ENCODE data around the gene ACVR2B.

The ACVR2B gene

GRCh38 chr3:38511546-38511945, 57.9 kb downstream of the ACVR2B start:
- H3K27me3 ChIP-seq (replicated peaks in 2 of 5; ENCODE audit: control insufficient read depth in 4 of 5, insufficient read depth in 5 of 5, low read length in 4 of 5) = no peaks in the 10 kb centered on the region
- no peak for DNase-seq
- POLR2A ChIA-PET = no interaction called here
- no peak overlapping the region for H3K4me3 ChIP-seq (ENCODE audit: control insufficient read depth in 1 of 7, extremely low read depth in 1 of 7, insufficient read depth in 4 of 7, low read depth in 2 of 7, low read length in 6 of 7)
- no peaks in the 10 kb centered on the region for H3K9me3 ChIP-seq (ENCODE audit: control extremely low read depth in 1 of 5, control insufficient read depth in 4 of 5, insufficient read depth in 2 of 5, low read depth in 1 of 5, low read length in 4 of 5)
- WGBS (ENCODE audit: insufficient coverage) = 20% methylated on average over 1 of the region's 3 CpGs
- H3K4me1 ChIP-seq (ENCODE audit: control extremely low read depth in 1 of 4, control insufficient read depth in 4 of 4, insufficient read depth in 4 of 4, low read length in 3 of 4) = no peaks in the 10 kb centered on the region
- CTCF ChIA-PET = interaction anchor here (1.2 to 2.7 kb wide), 3 partner anchors 9 to 142 kb away, joined by 3 to 6 read pairs (median 6); partner anchors contain the start of gene EXOG
- H3K36me3 ChIP-seq (ENCODE audit: control insufficient read depth in 4 of 4, insufficient read depth in 4 of 4, low read length in 3 of 4) = peaks cover 9 to 39% (median 21%) of the 10 kb centered on the region in 4 experiments
- no peak overlapping the region for H3K27ac ChIP-seq (ENCODE audit: insufficient read depth in 1 of 2, low read depth in 1 of 2, low read length in 2 of 2, poor library complexity in 1 of 2, severe bottlenecking in 2 of 2)

- ChIA-PET CTCF (interaction anchor here (0.9 to 1.4 kb wide), 3 partner anchors 9 to 139 kb away, joined by 3 to 4 read pairs (median 3); no protein-coding TSS in a partner anchor), POLR2A (no interaction called here)
- Histone ChIP-seq H3K9me3 (ENCODE audit: control extremely low read depth in 1 of 5, control insufficient read depth in 4 of 5, insufficient read depth in 2 of 5, low read depth in 1 of 5, low read length in 4 of 5) (no peaks in the 10 kb centered on the region), H3K27ac (ENCODE audit: insufficient read depth in 1 of 2, low read depth in 1 of 2, low read length in 2 of 2, poor library complexity in 1 of 2, severe bottlenecking in 2 of 2) (no peak overlapping the region), H3K27me3 (replicated peaks in 2 of 5; ENCODE audit: control insufficient read depth in 4 of 5, insufficient read depth in 5 of 5, low read length in 4 of 5) (no peaks in the 10 kb centered on the region), H3K4me1 (ENCODE audit: control extremely low read depth in 1 of 4, control insufficient read depth in 4 of 4, insufficient read depth in 4 of 4, low read length in 3 of 4) (peaks cover 0 to 15% (median 1%) of the 10 kb centered on the region in 4 experiments), H3K36me3 (ENCODE audit: control insufficient read depth in 4 of 4, insufficient read depth in 4 of 4, low read length in 3 of 4) (peaks cover 6 to 26% (median 12%) of the 10 kb centered on the region in 4 experiments), H3K4me3 (ENCODE audit: control insufficient read depth in 1 of 7, extremely low read depth in 1 of 7, insufficient read depth in 4 of 7, low read depth in 2 of 7, low read length in 6 of 7) (no peak overlapping the region)
- no peak for DNase-seq
- 100% methylated on average over 6 of the region's 7 CpGs for WGBS (ENCODE audit: insufficient coverage)
Measured at GRCh38 chr3:38515367-38515766, 61.7 kb downstream of the ACVR2B start.

GRCh38 chr3:38516669-38517068, 63.0 kb downstream of the ACVR2B start:
- POLR2A ChIA-PET = no interaction called here
- DNase-seq = no peak
- WGBS (ENCODE audit: insufficient coverage) = 100% methylated on average over 1 of the region's 1 CpG
- no peaks in the 10 kb centered on the region for H3K27me3 ChIP-seq (replicated peaks in 2 of 5; ENCODE audit: control insufficient read depth in 4 of 5, insufficient read depth in 5 of 5, low read length in 4 of 5)
- H3K9me3 ChIP-seq (ENCODE audit: control extremely low read depth in 1 of 5, control insufficient read depth in 4 of 5, insufficient read depth in 2 of 5, low read depth in 1 of 5, low read length in 4 of 5) = no peaks in the 10 kb centered on the region
- peaks cover 0 to 15% (median 1%) of the 10 kb centered on the region in 4 experiments for H3K4me1 ChIP-seq (ENCODE audit: control extremely low read depth in 1 of 4, control insufficient read depth in 4 of 4, insufficient read depth in 4 of 4, low read length in 3 of 4)
- H3K4me3 ChIP-seq (ENCODE audit: control insufficient read depth in 1 of 7, extremely low read depth in 1 of 7, insufficient read depth in 4 of 7, low read depth in 2 of 7, low read length in 6 of 7) = no peak overlapping the region
- H3K36me3 ChIP-seq (ENCODE audit: control insufficient read depth in 4 of 4, insufficient read depth in 4 of 4, low read length in 3 of 4) = peaks cover 4 to 18% (median 12%) of the 10 kb centered on the region in 4 experiments
- H3K27ac ChIP-seq (ENCODE audit: insufficient read depth in 1 of 2, low read depth in 1 of 2, low read length in 2 of 2, poor library complexity in 1 of 2, severe bottlenecking in 2 of 2) = no peak overlapping the region
- CTCF ChIA-PET = interaction anchor here (0.8 kb wide), 1 partner anchor 483 kb away, joined by 3 read pairs; no protein-coding TSS in a partner anchor

- DNase-seq = peak in 1 of 3 donors; percentile 26
- POLR2A ChIA-PET = no interaction called here
Measured at GRCh38 chr3:38519000-38519399, 65.3 kb downstream of the ACVR2B start.

GRCh38 chr3:38519651-38520050, 66.0 kb downstream of the ACVR2B start:
- peak; percentile 32 to 85 (median 75) for DNase-seq
- Histone ChIP-seq H3K27ac (ENCODE audit: insufficient read depth in 1 of 2, low read depth in 1 of 2, low read length in 2 of 2, poor library complexity in 1 of 2, severe bottlenecking in 2 of 2) (no peak overlapping the region), H3K9me3 (ENCODE audit: control extremely low read depth in 1 of 5, control insufficient read depth in 4 of 5, insufficient read depth in 2 of 5, low read depth in 1 of 5, low read length in 4 of 5) (no peaks in the 10 kb centered on the region), H3K4me3 (ENCODE audit: control insufficient read depth in 1 of 7, extremely low read depth in 1 of 7, insufficient read depth in 4 of 7, low read depth in 2 of 7, low read length in 6 of 7) (peak overlapping the region in 3 of 7 experiments; percentile 19 to 42 (median 25)), H3K27me3 (replicated peaks in 2 of 5; ENCODE audit: control insufficient read depth in 4 of 5, insufficient read depth in 5 of 5, low read length in 4 of 5) (no peaks in the 10 kb centered on the region), H3K4me1 (ENCODE audit: control extremely low read depth in 1 of 4, control insufficient read depth in 4 of 4, insufficient read depth in 4 of 4, low read length in 3 of 4) (peaks cover 0 to 15% (median 1%) of the 10 kb centered on the region in 4 experiments), H3K36me3 (ENCODE audit: control insufficient read depth in 4 of 4, insufficient read depth in 4 of 4, low read length in 3 of 4) (peaks cover 2 to 21% (median 13%) of the 10 kb centered on the region in 4 experiments)
- ChIA-PET CTCF (interaction anchor here (1.6 to 4.5 kb wide), 5 partner anchors 12 to 480 kb away, joined by 7 to 52 read pairs (median 18); no protein-coding TSS in a partner anchor), POLR2A (no interaction called here)
- 11% methylated on average over 3 of the region's 5 CpGs for WGBS (ENCODE audit: insufficient coverage)

More at GRCh38 chr3:38519000-38519399, 65.3 kb downstream of the ACVR2B start:
- Histone ChIP-seq H3K4me1 (ENCODE audit: control extremely low read depth in 1 of 4, control insufficient read depth in 4 of 4, insufficient read depth in 4 of 4, low read length in 3 of 4) (peaks cover 0 to 15% (median 1%) of the 10 kb centered on the region in 4 experiments), H3K36me3 (ENCODE audit: control insufficient read depth in 4 of 4, insufficient read depth in 4 of 4, low read length in 3 of 4) (peaks cover 4 to 20% (median 10%) of the 10 kb centered on the region in 4 experiments), H3K9me3 (ENCODE audit: control extremely low read depth in 1 of 5, control insufficient read depth in 4 of 5, insufficient read depth in 2 of 5, low read depth in 1 of 5, low read length in 4 of 5) (no peaks in the 10 kb centered on the region), H3K27me3 (replicated peaks in 2 of 5; ENCODE audit: control insufficient read depth in 4 of 5, insufficient read depth in 5 of 5, low read length in 4 of 5) (no peaks in the 10 kb centered on the region), H3K27ac (ENCODE audit: insufficient read depth in 1 of 2, low read depth in 1 of 2, low read length in 2 of 2, poor library complexity in 1 of 2, severe bottlenecking in 2 of 2) (no peak overlapping the region), H3K4me3 (ENCODE audit: control insufficient read depth in 1 of 7, extremely low read depth in 1 of 7, insufficient read depth in 4 of 7, low read depth in 2 of 7, low read length in 6 of 7) (no peak overlapping the region)
- CTCF ChIA-PET = interaction anchor here (1.2 to 4.5 kb wide), 6 partner anchors 18 to 481 kb away, joined by 3 to 52 read pairs (median 12); no protein-coding TSS in a partner anchor
- no CpG with 5 or more reads among the region's 1 CpG for WGBS (ENCODE audit: insufficient coverage)

GRCh38 chr3:38521391-38521987, 67.8 kb downstream of the ACVR2B start:
- peak; percentile 75 to 84 (median 79) for DNase-seq
- Histone ChIP-seq H3K9me3 (ENCODE audit: control extremely low read depth in 1 of 5, control insufficient read depth in 4 of 5, insufficient read depth in 2 of 5, low read depth in 1 of 5, low read length in 4 of 5) (no peaks in the 10 kb centered on the region), H3K4me3 (ENCODE audit: control insufficient read depth in 1 of 7, extremely low read depth in 1 of 7, insufficient read depth in 4 of 7, low read depth in 2 of 7, low read length in 6 of 7) (no peak overlapping the region), H3K27me3 (replicated peaks in 2 of 5; ENCODE audit: control insufficient read depth in 4 of 5, insufficient read depth in 5 of 5, low read length in 4 of 5) (no peaks in the 10 kb centered on the region), H3K36me3 (ENCODE audit: control insufficient read depth in 4 of 4, insufficient read depth in 4 of 4, low read length in 3 of 4) (peaks cover 5 to 23% (median 16%) of the 10 kb centered on the region in 4 experiments), H3K27ac (ENCODE audit: insufficient read depth in 1 of 2, low read depth in 1 of 2, low read length in 2 of 2, poor library complexity in 1 of 2, severe bottlenecking in 2 of 2) (no peak overlapping the region), H3K4me1 (ENCODE audit: control extremely low read depth in 1 of 4, control insufficient read depth in 4 of 4, insufficient read depth in 4 of 4, low read length in 3 of 4) (peaks cover 0 to 15% (median 1%) of the 10 kb centered on the region in 4 experiments)
- CTCF ChIA-PET = interaction anchor here (0.6 to 6.7 kb wide), 29 partner anchors 9 to 509 kb away, joined by 3 to 52 read pairs (median 5); no protein-coding TSS in a partner anchor
- 5% methylated on average over 3 of the region's 5 CpGs for WGBS (ENCODE audit: insufficient coverage)
- POLR2A ChIA-PET = no interaction called here

- Histone ChIP-seq H3K36me3 (ENCODE audit: control insufficient read depth in 4 of 4, insufficient read depth in 4 of 4, low read length in 3 of 4) (peaks cover 5 to 24% (median 18%) of the 10 kb centered on the region in 4 experiments), H3K4me3 (ENCODE audit: control insufficient read depth in 1 of 7, extremely low read depth in 1 of 7, insufficient read depth in 4 of 7, low read depth in 2 of 7, low read length in 6 of 7) (no peak overlapping the region), H3K27ac (ENCODE audit: insufficient read depth in 1 of 2, low read depth in 1 of 2, low read length in 2 of 2, poor library complexity in 1 of 2, severe bottlenecking in 2 of 2) (no peak overlapping the region), H3K9me3 (ENCODE audit: control extremely low read depth in 1 of 5, control insufficient read depth in 4 of 5, insufficient read depth in 2 of 5, low read depth in 1 of 5, low read length in 4 of 5) (no peaks in the 10 kb centered on the region), H3K27me3 (replicated peaks in 2 of 5; ENCODE audit: control insufficient read depth in 4 of 5, insufficient read depth in 5 of 5, low read length in 4 of 5) (no peaks in the 10 kb centered on the region), H3K4me1 (ENCODE audit: control extremely low read depth in 1 of 4, control insufficient read depth in 4 of 4, insufficient read depth in 4 of 4, low read length in 3 of 4) (peaks cover 0 to 15% (median 1%) of the 10 kb centered on the region in 4 experiments)
- CTCF ChIA-PET = interaction anchor here (0.6 to 6.7 kb wide), 26 partner anchors 9 to 509 kb away, joined by 3 to 52 read pairs (median 6); no protein-coding TSS in a partner anchor
- POLR2A ChIA-PET = no interaction called here
- no peak for DNase-seq
- WGBS (ENCODE audit: insufficient coverage) = 97% methylated on average over 5 of the region's 6 CpGs
Measured at GRCh38 chr3:38522002-38522401, 68.3 kb downstream of the ACVR2B start.
